Activated CD8-positive, alpha-beta memory T cell treated with anti-CD3 and anti-CD28 coated beads for 1 hour (primary cell): ENCODE measurements around the gene CLSTN2.

Source experiments
- DNase-seq, 2 donors: peaks; one replicate each; pipeline ENCODE4 v3.0.0-alpha.2; 2020; ENCODE audit warnings: low read depth in 1 of 2; ENCODE audit errors: extremely low read depth in 1 of 2

The CLSTN2 gene

GRCh38 chr3:139941580-139941979, 6.6 kb downstream of the CLSTN2 start:
- DNase-seq, result no peak

- DNase-seq, result no peak
These were observed 9.4 kb downstream of the CLSTN2 start for GRCh38 chr3:139944256-139944910.

- no peak for DNase-seq
These were observed 10.4 kb downstream of the CLSTN2 start for GRCh38 chr3:139945386-139945785.

GRCh38 chr3:139945942-139946341, 11.0 kb downstream of the CLSTN2 start:
- DNase-seq, result no peak

- DNase-seq, result no peak
These were observed 13.5 kb downstream of the CLSTN2 start for GRCh38 chr3:139948467-139948866.

- no peak for DNase-seq
These were observed 13.9 kb downstream of the CLSTN2 start for GRCh38 chr3:139948898-139949297.

- no peak for DNase-seq
These were observed 18.3 kb downstream of the CLSTN2 start for GRCh38 chr3:139953131-139953910.

- no peak for DNase-seq
These were observed 19.3 kb downstream of the CLSTN2 start for GRCh38 chr3:139954146-139954860.

GRCh38 chr3:139957844-139958243, 22.9 kb downstream of the CLSTN2 start:
- no peak for DNase-seq

- DNase-seq, result no peak
These were observed 34.4 kb downstream of the CLSTN2 start for GRCh38 chr3:139969386-139969785.

- no peak for DNase-seq
These were observed 35.5 kb downstream of the CLSTN2 start for GRCh38 chr3:139970526-139970925.

- no peak for DNase-seq
These were observed 39.9 kb downstream of the CLSTN2 start for GRCh38 chr3:139974809-139975425.

- no peak for DNase-seq
These were observed 40.8 kb downstream of the CLSTN2 start for GRCh38 chr3:139975594-139976365.

- DNase-seq, result no peak
These were observed 44.0 kb downstream of the CLSTN2 start for GRCh38 chr3:139978966-139979365.

GRCh38 chr3:139979991-139980390, 45.0 kb downstream of the CLSTN2 start:
- DNase-seq, result no peak

- DNase-seq, result no peak
These were observed 47.4 kb downstream of the CLSTN2 start for GRCh38 chr3:139982404-139982803.

- no peak for DNase-seq
These were observed 50.6 kb downstream of the CLSTN2 start for GRCh38 chr3:139985576-139985975.

GRCh38 chr3:139987908-139988307, 52.9 kb downstream of the CLSTN2 start:
- no peak for DNase-seq

- DNase-seq, result no peak
These were observed 53.6 kb downstream of the CLSTN2 start for GRCh38 chr3:139988472-139989156.

GRCh38 chr3:139994891-139995290, 59.9 kb downstream of the CLSTN2 start:
- no peak for DNase-seq
